Loucy (cell line): ENCODE measurements around the gene EXD3.

Experiments
- H2AFZ ChIP-seq: fragments of 200-600 bp; sonication (generic); 2 replicates; pipeline ENCODE4 v1.6.0; 2016; ENCODE audit warnings: antibody characterized with exemption, mild to moderate bottlenecking, low read length, moderate library complexity
- H3F3A ChIP-seq: fragments of 200-600 bp; 2 replicates; pipeline ENCODE4 v1.6.0; 2016; ENCODE audit warnings: antibody characterized with exemption, low read depth, mild to moderate bottlenecking
- H3K27me3 ChIP-seq: fragments of 200-600 bp; sonication (generic); 2 replicates; pipeline ENCODE4 v1.6.1; 2014; ENCODE audit warnings: low read length, mild to moderate bottlenecking; ENCODE audit not compliant: insufficient read depth, poor library complexity, severe bottlenecking
- H3K36me3 ChIP-seq: fragments of 200-600 bp; sonication (generic); 2 replicates; pipeline ENCODE4 v1.6.1; 2016; ENCODE audit warnings: low read length; ENCODE audit not compliant: insufficient read depth
- H3K4me1 ChIP-seq: fragments of 200-600 bp; sonication (generic); 2 replicates; pipeline ENCODE4 v1.5.1; 2014; ENCODE audit warnings: low read length, mild to moderate bottlenecking; ENCODE audit not compliant: insufficient read depth, poor library complexity, severe bottlenecking
- H3K4me2 ChIP-seq: fragments of 200-600 bp; sonication (generic); 2 replicates; pipeline ENCODE4 v1.6.0; 2014; ENCODE audit warnings: antibody characterized with exemption, low read length, low read depth, mild to moderate bottlenecking; ENCODE audit not compliant: poor library complexity, severe bottlenecking
- H3K4me3 ChIP-seq: fragments of 200-600 bp; sonication (generic); 2 replicates; pipeline ENCODE4 v1.5.1; 2014; ENCODE audit warnings: low read length, mild to moderate bottlenecking, mixed read lengths; ENCODE audit not compliant: poor library complexity, severe bottlenecking
- H3K79me2 ChIP-seq: fragments of 200-600 bp; sonication (generic); 2 replicates; pipeline ENCODE4 v1.6.1; 2014; ENCODE audit warnings: low read length; ENCODE audit not compliant: insufficient read depth
- H3K9ac ChIP-seq: fragments of 200-600 bp; sonication (generic); 2 replicates; pipeline ENCODE4 v1.6.0; 2014; ENCODE audit warnings: mild to moderate bottlenecking, low read depth, low read length, moderate library complexity; ENCODE audit not compliant: poor library complexity, severe bottlenecking
- H3K9me2 ChIP-seq: fragments of 200-600 bp; sonication (generic); replicated peaks from 2 replicates; pipeline ENCODE4 v1.6.1; 2016; ENCODE audit warnings: low read depth, low read length, mixed read lengths
- H3K9me3 ChIP-seq: fragments of 200-600 bp; sonication (generic); 2 replicates; pipeline ENCODE4 v1.6.1; 2014; ENCODE audit warnings: mild to moderate bottlenecking, antibody characterized with exemption, low read length, low read depth; ENCODE audit not compliant: insufficient read depth
- H4K20me1 ChIP-seq: fragments of 200-600 bp; sonication (generic); 2 replicates; pipeline ENCODE4 v1.6.0; 2014; ENCODE audit warnings: antibody characterized with exemption, low read length, mild to moderate bottlenecking; ENCODE audit not compliant: insufficient read depth, poor library complexity, severe bottlenecking
- EZH2phosphoT487 ChIP-seq: fragments of 200-600 bp; IDR thresholded peaks from 2 replicates; pipeline ENCODE4 v1.6.1; 2018; ENCODE audit warnings: antibody characterized with exemption, mild to moderate bottlenecking, moderate library complexity, borderline replicate concordance
- TF ChIP-seq, protein P1 (sequence below): fragments of 200-600 bp; sonication (generic); conservative IDR thresholded peaks from 2 replicates; pipeline ENCODE4 v1.5.1; 2014; ENCODE audit warnings: mild to moderate bottlenecking, antibody characterized with exemption, low read length

Gene EXD3

DNA sequence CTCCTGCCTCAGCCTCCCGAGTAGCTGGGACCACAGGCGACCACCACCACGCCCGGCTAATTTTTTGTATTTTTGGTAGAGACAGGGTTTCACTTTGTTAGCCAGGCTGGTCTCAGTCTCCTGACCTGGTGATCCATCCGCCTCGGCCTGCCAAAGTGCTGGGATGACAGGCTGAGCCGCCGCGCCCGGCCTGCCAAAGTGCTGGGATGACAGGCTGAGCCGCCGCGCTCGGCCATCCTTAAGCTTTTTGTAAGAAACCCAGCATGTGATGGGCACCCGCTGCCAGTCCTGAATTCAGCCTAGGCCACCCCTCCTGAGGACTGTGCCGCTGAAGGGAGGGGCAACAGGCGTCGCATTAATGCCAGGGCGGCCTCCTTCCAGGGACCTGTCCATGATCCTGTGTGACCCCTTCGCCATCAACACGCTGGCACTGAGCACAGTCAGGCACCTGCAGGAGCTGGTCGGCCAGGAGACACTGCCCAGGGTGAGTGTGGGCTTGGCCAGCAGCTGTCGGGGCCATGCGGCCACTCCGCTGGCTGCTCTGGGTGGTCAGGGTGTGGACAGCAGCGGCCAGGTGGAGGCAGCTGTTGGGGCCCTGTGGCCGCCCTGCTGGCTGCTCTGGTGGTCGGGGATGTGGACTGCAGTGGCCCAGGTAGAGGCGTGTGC is 157.3 kb downstream of the EXD3 start:
- no peaks in the 10 kb centered on the region for H3K27me3 ChIP-seq
- H3K9me2 ChIP-seq, result no peaks in the 10 kb centered on the region
- peaks cover 4% of the 10 kb centered on the region; the same call in 1 of the 2 replicates for H3K36me3 ChIP-seq
- peaks cover 6% of the 10 kb centered on the region for H3K4me1 ChIP-seq
- no peak overlapping the region for H3K4me2 ChIP-seq
- no peaks in the 10 kb centered on the region for H3K9me3 ChIP-seq
- H4K20me1 ChIP-seq, result no peaks in the 10 kb centered on the region
- H3F3A ChIP-seq, result no peaks in the 10 kb centered on the region
- no peak for TF ChIP-seq EZH2phosphoT487
- TF ChIP-seq, protein P1, sequence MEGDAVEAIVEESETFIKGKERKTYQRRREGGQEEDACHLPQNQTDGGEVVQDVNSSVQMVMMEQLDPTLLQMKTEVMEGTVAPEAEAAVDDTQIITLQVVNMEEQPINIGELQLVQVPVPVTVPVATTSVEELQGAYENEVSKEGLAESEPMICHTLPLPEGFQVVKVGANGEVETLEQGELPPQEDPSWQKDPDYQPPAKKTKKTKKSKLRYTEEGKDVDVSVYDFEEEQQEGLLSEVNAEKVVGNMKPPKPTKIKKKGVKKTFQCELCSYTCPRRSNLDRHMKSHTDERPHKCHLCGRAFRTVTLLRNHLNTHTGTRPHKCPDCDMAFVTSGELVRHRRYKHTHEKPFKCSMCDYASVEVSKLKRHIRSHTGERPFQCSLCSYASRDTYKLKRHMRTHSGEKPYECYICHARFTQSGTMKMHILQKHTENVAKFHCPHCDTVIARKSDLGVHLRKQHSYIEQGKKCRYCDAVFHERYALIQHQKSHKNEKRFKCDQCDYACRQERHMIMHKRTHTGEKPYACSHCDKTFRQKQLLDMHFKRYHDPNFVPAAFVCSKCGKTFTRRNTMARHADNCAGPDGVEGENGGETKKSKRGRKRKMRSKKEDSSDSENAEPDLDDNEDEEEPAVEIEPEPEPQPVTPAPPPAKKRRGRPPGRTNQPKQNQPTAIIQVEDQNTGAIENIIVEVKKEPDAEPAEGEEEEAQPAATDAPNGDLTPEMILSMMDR, result no peak
- H2AFZ ChIP-seq, result no peak overlapping the region
- H3K9ac ChIP-seq, result no peak overlapping the region
- H3K79me2 ChIP-seq, result no peaks in the 10 kb centered on the region
- H3K4me3 ChIP-seq, result no peak overlapping the region

DNA sequence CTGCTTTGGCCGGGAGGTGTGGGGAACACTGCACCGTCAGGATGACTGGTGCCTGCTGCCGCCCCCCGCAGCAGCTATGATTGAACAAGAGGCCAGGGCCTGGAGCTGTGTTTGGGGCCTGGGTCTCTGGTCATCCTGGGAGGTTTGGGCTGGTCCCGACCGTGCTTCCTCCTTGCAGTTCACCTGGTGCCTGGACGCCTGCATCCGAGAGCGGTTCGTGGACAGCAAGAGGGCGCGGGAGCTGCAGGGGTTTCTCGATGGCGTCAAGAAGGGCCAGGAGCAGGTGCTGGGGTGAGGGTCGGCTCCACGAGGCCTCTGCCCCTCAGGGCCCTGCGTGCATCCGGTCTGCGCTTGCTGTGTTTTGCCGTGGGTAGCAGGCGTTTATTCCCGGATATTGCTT is 158.9 kb downstream of the EXD3 start:
- Histone ChIP-seq H3K9me2 (no peaks in the 10 kb centered on the region), H3K79me2 (0 out of 2 replicates have a peak, but pooled peaks cover 3% of the 10 kb centered on the region), H4K20me1 (no peaks in the 10 kb centered on the region), H3K4me3 (no peak overlapping the region), H3K36me3 (peaks cover 4% of the 10 kb centered on the region; the same call in 1 of the 2 replicates), H3F3A (no peaks in the 10 kb centered on the region), H3K4me1 (peaks cover 7% of the 10 kb centered on the region), H3K9me3 (no peaks in the 10 kb centered on the region), H3K9ac (no peak overlapping the region), H3K27me3 (no peaks in the 10 kb centered on the region), H2AFZ (no peak overlapping the region), H3K4me2 (no peak overlapping the region)
- TF ChIP-seq, protein P1, result no peak
- TF ChIP-seq EZH2phosphoT487, result no peak

DNA sequence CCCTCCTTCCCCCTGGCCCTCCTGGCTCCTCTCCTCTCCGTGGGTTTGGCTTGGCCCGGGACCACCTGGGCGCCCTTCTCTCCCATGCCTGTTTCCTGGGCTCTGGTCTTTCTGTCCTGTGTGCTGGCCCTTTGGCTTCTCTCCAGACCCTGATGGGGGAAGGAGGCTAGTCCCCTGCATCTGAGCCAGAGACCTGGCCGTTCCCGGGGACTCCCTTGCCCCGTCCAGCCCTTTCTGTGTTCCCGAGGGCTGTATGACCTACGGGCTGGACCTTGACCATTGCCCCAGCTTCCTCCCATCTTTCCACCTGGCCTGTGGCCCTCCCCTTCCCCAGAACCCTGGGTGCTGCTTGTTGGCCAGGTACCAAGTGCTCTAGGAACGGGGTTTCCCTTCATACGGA is 159.5 kb downstream of the EXD3 start:
- H3K4me2 ChIP-seq, result no peak overlapping the region
- peaks cover 10% of the 10 kb centered on the region for H3K4me1 ChIP-seq
- H2AFZ ChIP-seq, result no peak overlapping the region
- H3K9me3 ChIP-seq, result no peaks in the 10 kb centered on the region
- no peaks in the 10 kb centered on the region for H3K9me2 ChIP-seq
- peaks cover 3% of the 10 kb centered on the region; the same call in 1 of the 2 replicates for H3K79me2 ChIP-seq
- no peak overlapping the region for H3K4me3 ChIP-seq
- H3K36me3 ChIP-seq, result peaks cover 4% of the 10 kb centered on the region; the same call in 1 of the 2 replicates
- no peak for TF ChIP-seq EZH2phosphoT487
- TF ChIP-seq, protein P1, result no peak
- H4K20me1 ChIP-seq, result peaks cover 2% of the 10 kb centered on the region
- no peaks in the 10 kb centered on the region for H3K27me3 ChIP-seq
- no peak overlapping the region for H3K9ac ChIP-seq
- no peaks in the 10 kb centered on the region for H3F3A ChIP-seq
